Vagina (tissue), 2 donors: ENCODE results near the gene FOXA1.

Source experiments
- POLR2A ChIP-seq, 2 donors: fragments of 450-650 bp; IDR thresholded peaks; one replicate each; pipeline ENCODE4 v1.6.1; 2017; ENCODE audit warnings: antibody characterized with exemption in 2 of 2, mild to moderate bottlenecking in 2 of 2, moderate library complexity in 2 of 2
- POLR2AphosphoS5 ChIP-seq, 2 donors: sonication (generic); formaldehyde crosslinking; IDR thresholded peaks; one replicate each; pipeline ENCODE4 v1.9.0; 2017; ENCODE audit warnings: antibody characterized with exemption in 2 of 2, mild to moderate bottlenecking in 2 of 2, low read depth in 1 of 2; ENCODE audit not compliant: insufficient read depth in 1 of 2
- TF ChIP-seq, protein P1 (sequence below), 3 experiments: fragments of 450-650 bp in 2 of 3; fragments of 200-600 bp in 1 of 3; sonication (generic) in 1 of 3; IDR thresholded peaks; one replicate each; pipeline ENCODE4 v1.5.1; 2017 to 2019; ENCODE audit warnings: antibody characterized with exemption in 3 of 3, mild to moderate bottlenecking in 2 of 3, moderate library complexity in 2 of 3

DNA sequence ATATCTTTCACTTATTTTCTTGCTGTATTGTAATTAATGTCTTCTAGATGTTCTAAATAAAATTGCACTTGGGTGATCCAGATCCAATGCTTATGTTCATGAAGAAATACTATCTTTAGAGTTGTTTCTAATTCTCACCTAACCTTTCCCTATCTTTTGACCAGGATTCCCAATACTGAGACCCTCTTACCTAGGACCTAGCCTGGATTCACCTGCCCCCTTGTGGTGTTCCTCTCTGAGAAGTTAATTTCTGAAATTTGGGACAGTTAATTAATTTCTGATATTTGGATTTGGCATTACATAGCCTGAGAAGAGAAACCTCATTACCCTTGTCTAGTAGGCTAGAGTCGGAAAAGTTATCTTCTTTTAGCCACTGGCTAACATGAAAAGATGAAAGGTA, 29.5 kb downstream of the FOXA1 start:
- no peak for TF ChIP-seq POLR2A (IDR thresholded peaks at IDR 0.05)
- TF ChIP-seq, protein P1, sequence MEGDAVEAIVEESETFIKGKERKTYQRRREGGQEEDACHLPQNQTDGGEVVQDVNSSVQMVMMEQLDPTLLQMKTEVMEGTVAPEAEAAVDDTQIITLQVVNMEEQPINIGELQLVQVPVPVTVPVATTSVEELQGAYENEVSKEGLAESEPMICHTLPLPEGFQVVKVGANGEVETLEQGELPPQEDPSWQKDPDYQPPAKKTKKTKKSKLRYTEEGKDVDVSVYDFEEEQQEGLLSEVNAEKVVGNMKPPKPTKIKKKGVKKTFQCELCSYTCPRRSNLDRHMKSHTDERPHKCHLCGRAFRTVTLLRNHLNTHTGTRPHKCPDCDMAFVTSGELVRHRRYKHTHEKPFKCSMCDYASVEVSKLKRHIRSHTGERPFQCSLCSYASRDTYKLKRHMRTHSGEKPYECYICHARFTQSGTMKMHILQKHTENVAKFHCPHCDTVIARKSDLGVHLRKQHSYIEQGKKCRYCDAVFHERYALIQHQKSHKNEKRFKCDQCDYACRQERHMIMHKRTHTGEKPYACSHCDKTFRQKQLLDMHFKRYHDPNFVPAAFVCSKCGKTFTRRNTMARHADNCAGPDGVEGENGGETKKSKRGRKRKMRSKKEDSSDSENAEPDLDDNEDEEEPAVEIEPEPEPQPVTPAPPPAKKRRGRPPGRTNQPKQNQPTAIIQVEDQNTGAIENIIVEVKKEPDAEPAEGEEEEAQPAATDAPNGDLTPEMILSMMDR (IDR thresholded peaks at IDR 0.05) = no peak
- TF ChIP-seq POLR2AphosphoS5 (IDR thresholded peaks at IDR 0.05; ENCODE audit: insufficient read depth in 1 of 2, low read depth in 1 of 2) = no peak
